NB4 (cell line): Measurements from ENCODE around the gene SYCP2.

Experiments used
- MAX ChIP-seq: IDR thresholded peaks from 2 replicates; pipeline ENCODE4 v1.6.1; 2011; ENCODE audit warnings: low read depth, low read length
- MYC ChIP-seq: IDR thresholded peaks from 2 replicates; pipeline ENCODE4 v1.6.1; 2011; ENCODE audit warnings: low read depth, low read length
- POLR2A ChIP-seq: IDR thresholded peaks from 2 replicates; pipeline ENCODE4 v1.6.1; 2011; ENCODE audit warnings: mild to moderate bottlenecking; ENCODE audit not compliant: insufficient read length; ENCODE audit errors: extremely low read depth
- TF ChIP-seq, protein P1 (sequence below): IDR thresholded peaks from one replicate; pipeline ENCODE4 v1.5.1; 2012; ENCODE audit warnings: low read depth, low read length

GRCh38 chr20:59933849-59934585 lies 580 bp upstream of the SYCP2 start:
- TF ChIP-seq, protein P1, sequence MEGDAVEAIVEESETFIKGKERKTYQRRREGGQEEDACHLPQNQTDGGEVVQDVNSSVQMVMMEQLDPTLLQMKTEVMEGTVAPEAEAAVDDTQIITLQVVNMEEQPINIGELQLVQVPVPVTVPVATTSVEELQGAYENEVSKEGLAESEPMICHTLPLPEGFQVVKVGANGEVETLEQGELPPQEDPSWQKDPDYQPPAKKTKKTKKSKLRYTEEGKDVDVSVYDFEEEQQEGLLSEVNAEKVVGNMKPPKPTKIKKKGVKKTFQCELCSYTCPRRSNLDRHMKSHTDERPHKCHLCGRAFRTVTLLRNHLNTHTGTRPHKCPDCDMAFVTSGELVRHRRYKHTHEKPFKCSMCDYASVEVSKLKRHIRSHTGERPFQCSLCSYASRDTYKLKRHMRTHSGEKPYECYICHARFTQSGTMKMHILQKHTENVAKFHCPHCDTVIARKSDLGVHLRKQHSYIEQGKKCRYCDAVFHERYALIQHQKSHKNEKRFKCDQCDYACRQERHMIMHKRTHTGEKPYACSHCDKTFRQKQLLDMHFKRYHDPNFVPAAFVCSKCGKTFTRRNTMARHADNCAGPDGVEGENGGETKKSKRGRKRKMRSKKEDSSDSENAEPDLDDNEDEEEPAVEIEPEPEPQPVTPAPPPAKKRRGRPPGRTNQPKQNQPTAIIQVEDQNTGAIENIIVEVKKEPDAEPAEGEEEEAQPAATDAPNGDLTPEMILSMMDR, result no peak
- TF ChIP-seq POLR2A (no peak), MAX (no peak), MYC (no peak)
